WTC11 (cell line): ENCODE results near the gene APH1B.

Source experiments
- ATF3 ChIP-seq: sonication (generic); formaldehyde crosslinking; conservative IDR thresholded peaks from 2 replicates; pipeline ENCODE4 v1.8.1; 2022; ENCODE audit warnings: mild to moderate bottlenecking, missing genetic modification reagents
- CREB1 ChIP-seq: sonication (generic); formaldehyde crosslinking; IDR thresholded peaks from 2 replicates; pipeline ENCODE4 v1.8.0; 2023; ENCODE audit warnings: mild to moderate bottlenecking, missing genetic modification reagents
- IRF2 ChIP-seq: sonication (generic); formaldehyde crosslinking; IDR thresholded peaks from 2 replicates; pipeline ENCODE4 v1.8.0; 2022; ENCODE audit warnings: low read depth, missing genetic modification reagents, borderline replicate concordance
- NFATC4 ChIP-seq: fragments of 250-450 bp; sonication (Bioruptor Pico); IDR thresholded peaks from 2 replicates; pipeline ENCODE4 v1.9.0; 2021; ENCODE audit warnings: mild to moderate bottlenecking
- STAT6 ChIP-seq: sonication (generic); formaldehyde crosslinking; conservative IDR thresholded peaks from 2 replicates; pipeline ENCODE4 v1.8.1; 2023; ENCODE audit warnings: mild to moderate bottlenecking, low read depth, missing genetic modification reagents, moderate library complexity
- TF ChIP-seq, protein P1 (sequence below): fragments of 200-600 bp; IDR thresholded peaks from 2 replicates; pipeline ENCODE4 v1.8.0; 2022; ENCODE audit warnings: antibody characterized with exemption

- TF ChIP-seq IRF2 (CRISPR knock-in tag) (no peak), NFATC4 (CRISPR knock-in tag) (no peak), ATF3 (no peak), STAT6 (CRISPR knock-in tag) (no peak), CREB1 (CRISPR knock-in tag) (no peak)
- TF ChIP-seq, protein P1, sequence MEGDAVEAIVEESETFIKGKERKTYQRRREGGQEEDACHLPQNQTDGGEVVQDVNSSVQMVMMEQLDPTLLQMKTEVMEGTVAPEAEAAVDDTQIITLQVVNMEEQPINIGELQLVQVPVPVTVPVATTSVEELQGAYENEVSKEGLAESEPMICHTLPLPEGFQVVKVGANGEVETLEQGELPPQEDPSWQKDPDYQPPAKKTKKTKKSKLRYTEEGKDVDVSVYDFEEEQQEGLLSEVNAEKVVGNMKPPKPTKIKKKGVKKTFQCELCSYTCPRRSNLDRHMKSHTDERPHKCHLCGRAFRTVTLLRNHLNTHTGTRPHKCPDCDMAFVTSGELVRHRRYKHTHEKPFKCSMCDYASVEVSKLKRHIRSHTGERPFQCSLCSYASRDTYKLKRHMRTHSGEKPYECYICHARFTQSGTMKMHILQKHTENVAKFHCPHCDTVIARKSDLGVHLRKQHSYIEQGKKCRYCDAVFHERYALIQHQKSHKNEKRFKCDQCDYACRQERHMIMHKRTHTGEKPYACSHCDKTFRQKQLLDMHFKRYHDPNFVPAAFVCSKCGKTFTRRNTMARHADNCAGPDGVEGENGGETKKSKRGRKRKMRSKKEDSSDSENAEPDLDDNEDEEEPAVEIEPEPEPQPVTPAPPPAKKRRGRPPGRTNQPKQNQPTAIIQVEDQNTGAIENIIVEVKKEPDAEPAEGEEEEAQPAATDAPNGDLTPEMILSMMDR: no peak
Measured at GRCh38 chr15:63234451-63234870, 42.9 kb upstream of the APH1B start.
